ENCODE measurements around the gene C4orf50.

C4orf50 gene

GRCh38 chr4:5963611-5964010 lies 54.6 kb downstream of the C4orf50 start:
- ATAC-seq (ENCODE audit: insufficient read depth, low read depth) (no peak), DNase-seq (no peak)
- no peaks in the 10 kb centered on the region for H3K4me1 ChIP-seq (ENCODE audit: insufficient read depth, low read length)
- H3K79me2 ChIP-seq (ENCODE audit: insufficient read depth, low read length) = no peaks in the 10 kb centered on the region
- no peak overlapping the region for H3K4me2 ChIP-seq (ENCODE audit: insufficient read depth, low read length)
- TF ChIP-seq CTCF (IDR thresholded peaks at IDR 0.05; ENCODE audit: borderline replicate concordance, extremely low read depth, low read length, poor library complexity, severe bottlenecking) (no peak), EZH2 (IDR thresholded peaks at IDR 0.05; ENCODE audit: borderline replicate concordance, low read depth, low read length, severe bottlenecking) (no peak)
- H3K4me3 ChIP-seq (ENCODE audit: low read depth in 1 of 2, low read length in 2 of 2) = no peak overlapping the region
- H3K27me3 ChIP-seq (ENCODE audit: insufficient read depth, low read length, poor library complexity) = peaks cover 6% of the 10 kb centered on the region
- H3K9ac ChIP-seq (ENCODE audit: low read depth, low read length) = no peak overlapping the region
- no peak overlapping the region for H2AFZ ChIP-seq (ENCODE audit: low read depth, low read length)
- H3K27ac ChIP-seq (ENCODE audit: low read length) = no peak overlapping the region
- H4K20me1 ChIP-seq (ENCODE audit: insufficient read depth, low read length) = no peaks in the 10 kb centered on the region
- no peaks in the 10 kb centered on the region for H3K9me3 ChIP-seq (ENCODE audit: insufficient read depth, low read length, severe bottlenecking)
- no peaks in the 10 kb centered on the region for H3K36me3 ChIP-seq (ENCODE audit: insufficient read depth, low read length)

DNA sequence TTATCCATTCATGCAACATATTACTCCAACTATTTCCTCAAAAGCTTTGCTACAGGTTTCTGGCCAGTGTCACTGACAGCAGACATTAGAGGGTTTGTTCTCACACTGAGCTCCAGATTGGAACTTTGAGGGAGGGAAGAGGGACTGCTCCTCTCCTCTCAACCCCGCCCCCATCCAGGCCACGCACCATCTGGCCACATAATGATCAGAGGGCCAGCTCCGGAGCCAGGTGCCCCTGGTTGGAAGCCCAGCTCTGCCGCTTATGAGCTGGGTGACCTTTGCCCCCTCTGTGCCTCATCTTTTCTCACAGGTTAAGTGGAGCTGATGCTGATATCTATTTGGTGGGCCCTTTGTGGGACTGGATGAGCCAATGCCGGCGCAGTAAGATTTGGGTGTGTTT lies 55.8 kb downstream of the C4orf50 start:
- Histone ChIP-seq H3K36me3 (ENCODE audit: insufficient read depth, low read length) (no peaks in the 10 kb centered on the region), H3K79me2 (ENCODE audit: insufficient read depth, low read length) (no peaks in the 10 kb centered on the region), H3K4me1 (ENCODE audit: insufficient read depth, low read length) (no peaks in the 10 kb centered on the region), H3K9me3 (ENCODE audit: insufficient read depth, low read length, severe bottlenecking) (no peaks in the 10 kb centered on the region), H3K9ac (ENCODE audit: low read depth, low read length) (no peak overlapping the region), H3K27me3 (ENCODE audit: insufficient read depth, low read length, poor library complexity) (peaks cover 6% of the 10 kb centered on the region), H3K4me3 (ENCODE audit: low read depth in 1 of 2, low read length in 2 of 2) (no peak overlapping the region), H3K4me2 (ENCODE audit: insufficient read depth, low read length) (no peak overlapping the region), H3K27ac (ENCODE audit: low read length) (no peak overlapping the region), H4K20me1 (ENCODE audit: insufficient read depth, low read length) (no peaks in the 10 kb centered on the region), H2AFZ (ENCODE audit: low read depth, low read length) (no peak overlapping the region)
- ATAC-seq (ENCODE audit: insufficient read depth, low read depth) = no peak
- DNase-seq = no peak
- TF ChIP-seq EZH2 (IDR thresholded peaks at IDR 0.05; ENCODE audit: borderline replicate concordance, low read depth, low read length, severe bottlenecking) (no peak), CTCF (IDR thresholded peaks at IDR 0.05; ENCODE audit: borderline replicate concordance, extremely low read depth, low read length, poor library complexity, severe bottlenecking) (no peak)

DNA sequence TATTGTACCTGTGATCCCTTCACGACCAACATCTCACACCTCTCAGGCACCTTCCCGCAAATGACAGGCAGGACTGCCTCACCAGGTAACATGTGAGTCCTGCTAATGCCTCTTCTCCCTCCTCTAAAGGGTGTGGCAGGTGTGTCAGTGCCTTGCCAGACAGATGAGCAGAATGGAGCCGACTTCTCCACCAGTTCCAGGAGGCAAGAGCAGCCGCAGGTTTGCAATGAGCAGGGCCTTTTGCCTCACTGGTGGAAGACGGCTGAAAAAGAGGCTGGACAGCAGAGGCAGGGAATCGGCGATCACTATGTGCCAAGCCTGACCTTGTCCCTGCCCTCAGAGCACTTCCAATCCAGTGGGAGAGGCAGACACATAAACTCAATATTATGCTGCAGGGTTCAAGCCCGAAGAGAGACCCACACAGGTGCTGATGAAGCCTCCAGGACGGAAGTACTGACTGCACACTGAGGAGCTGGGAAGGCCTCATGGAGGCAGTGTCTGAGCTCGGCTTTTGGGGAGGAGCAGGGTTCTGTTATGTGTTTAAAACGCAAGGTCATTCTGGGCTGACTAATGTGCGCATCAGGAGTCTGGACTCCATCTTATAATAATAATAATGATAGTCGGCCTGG lies 57.9 kb downstream of the C4orf50 start:
- DNase-seq (no peak), ATAC-seq (ENCODE audit: insufficient read depth, low read depth) (no peak)
- Histone ChIP-seq H2AFZ (ENCODE audit: low read depth, low read length) (no peak overlapping the region), H3K27me3 (ENCODE audit: insufficient read depth, low read length, poor library complexity) (peaks cover 6% of the 10 kb centered on the region), H3K36me3 (ENCODE audit: insufficient read depth, low read length) (no peaks in the 10 kb centered on the region), H3K4me1 (ENCODE audit: insufficient read depth, low read length) (no peaks in the 10 kb centered on the region), H3K27ac (ENCODE audit: low read length) (no peak overlapping the region), H3K9me3 (ENCODE audit: insufficient read depth, low read length, severe bottlenecking) (no peaks in the 10 kb centered on the region), H3K79me2 (ENCODE audit: insufficient read depth, low read length) (no peaks in the 10 kb centered on the region), H3K9ac (ENCODE audit: low read depth, low read length) (no peak overlapping the region), H3K4me3 (ENCODE audit: low read depth in 1 of 2, low read length in 2 of 2) (no peak overlapping the region), H3K4me2 (ENCODE audit: insufficient read depth, low read length) (no peak overlapping the region), H4K20me1 (ENCODE audit: insufficient read depth, low read length) (no peaks in the 10 kb centered on the region)
- TF ChIP-seq CTCF (IDR thresholded peaks at IDR 0.05; ENCODE audit: borderline replicate concordance, extremely low read depth, low read length, poor library complexity, severe bottlenecking) (no peak), EZH2 (IDR thresholded peaks at IDR 0.05; ENCODE audit: borderline replicate concordance, low read depth, low read length, severe bottlenecking) (no peak)

All from DND-41 (cell line).